NCI-H1105 (cell line): ENCODE results near the gene GBX1.

Experiments used
- DNase-seq: peaks from one replicate; lab custom pipeline; 2025; lab: John Stamatoyannopoulos, UW

GBX1 gene

DNA sequence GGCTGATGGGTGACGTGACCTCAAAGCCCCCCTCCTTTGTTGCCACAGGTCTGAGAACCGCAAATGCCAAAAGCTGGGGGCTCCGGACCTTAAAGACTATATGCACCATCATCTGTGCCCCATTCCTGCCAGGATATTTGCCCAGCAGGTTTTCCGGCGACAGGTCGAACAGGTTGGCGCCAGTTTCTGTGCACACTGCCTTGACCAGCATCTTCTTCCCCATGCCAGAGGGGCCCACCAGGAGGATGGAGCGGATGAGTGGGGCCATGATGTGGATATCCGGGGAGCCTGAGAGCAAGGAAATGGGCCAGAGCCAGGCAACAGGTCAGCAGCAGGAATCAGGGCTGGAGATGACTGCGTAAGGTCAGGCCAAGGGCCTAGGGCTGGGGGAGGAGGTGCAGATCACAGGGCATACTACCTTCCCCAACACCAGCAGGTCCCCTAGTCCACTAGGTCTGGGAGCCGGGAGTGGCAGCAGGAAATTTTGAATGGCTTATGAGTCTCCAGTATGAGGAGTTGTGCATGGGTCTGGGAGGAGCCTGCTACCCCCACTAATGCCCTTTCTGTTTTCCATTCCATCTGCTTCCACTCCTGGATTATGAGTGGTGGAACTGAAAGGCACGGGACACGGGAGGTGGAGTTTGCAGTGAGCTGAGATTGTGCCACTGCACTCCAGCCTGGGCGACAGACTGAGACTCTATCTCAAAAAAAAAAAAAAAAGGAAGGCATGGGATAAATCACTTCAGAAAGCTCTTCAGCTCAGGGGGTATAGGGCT, 25.9 kb upstream of the GBX1 start:
- no peak for DNase-seq

DNA sequence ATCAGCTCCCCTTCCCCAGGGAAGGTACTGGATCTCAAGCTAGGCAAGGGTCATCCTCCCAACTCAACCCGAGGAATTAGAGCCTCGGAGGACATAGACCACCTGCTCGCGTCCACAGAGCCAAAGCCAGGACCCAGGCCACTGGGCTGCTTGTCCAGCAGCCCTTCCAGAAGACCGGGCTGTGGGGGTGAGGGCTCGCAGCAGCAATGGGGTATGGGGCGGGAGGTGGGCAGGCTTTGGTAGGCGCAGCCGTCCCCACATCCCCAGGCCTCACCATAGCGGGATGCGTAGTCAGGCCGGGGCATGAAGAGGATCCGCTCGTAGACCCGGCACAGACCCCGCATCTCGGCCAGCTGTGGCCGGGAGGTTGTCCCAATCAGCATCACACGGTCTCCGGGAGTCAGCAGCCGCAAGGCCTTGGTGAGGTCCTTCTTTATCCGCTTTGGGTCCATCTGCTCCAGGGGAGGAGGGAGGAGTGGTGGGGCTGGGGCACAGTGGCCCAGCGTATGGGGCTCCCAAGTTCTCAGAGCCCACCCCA, 24.6 kb upstream of the GBX1 start:
- DNase-seq, result no peak

DNA sequence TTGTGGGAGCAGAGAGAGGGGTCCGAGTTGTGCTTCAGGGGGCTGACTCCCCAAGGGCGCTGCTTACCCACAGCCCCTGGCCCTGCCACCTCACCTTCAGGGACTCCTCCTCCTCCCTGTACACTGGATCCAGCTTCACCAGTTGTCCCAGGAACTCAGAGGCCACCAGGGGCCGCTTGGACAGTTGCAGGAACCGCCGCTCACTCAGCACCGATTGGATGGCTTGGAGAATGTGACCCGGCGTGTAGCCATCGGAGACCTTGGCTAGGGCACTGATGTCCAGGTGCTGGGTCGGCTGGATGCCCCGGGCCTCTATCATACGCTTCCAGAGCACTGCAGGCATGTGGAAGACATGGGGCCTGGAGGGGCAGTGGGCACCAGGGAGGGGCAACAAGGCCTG, 24.1 kb upstream of the GBX1 start:
- no peak for DNase-seq

DNA sequence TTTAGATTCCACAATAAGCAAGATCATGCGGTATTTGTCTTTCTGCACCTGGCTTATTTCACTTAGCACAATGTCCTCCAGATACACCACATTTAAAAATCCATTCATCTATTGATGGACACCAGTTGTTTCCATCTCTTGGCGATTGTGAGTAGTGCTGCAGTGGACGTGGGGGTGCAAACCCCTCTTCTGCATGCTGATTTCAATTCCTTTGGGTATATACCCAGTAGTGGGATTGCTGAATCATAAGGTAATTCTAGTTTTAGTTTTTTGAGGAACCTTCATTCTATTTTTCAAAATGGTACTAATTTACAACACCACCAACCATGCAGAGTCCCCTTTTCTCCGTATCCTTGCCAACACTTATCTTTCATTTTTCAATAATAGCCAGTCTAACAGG, 21.5 kb upstream of the GBX1 start:
- DNase-seq, result no peak

DNA sequence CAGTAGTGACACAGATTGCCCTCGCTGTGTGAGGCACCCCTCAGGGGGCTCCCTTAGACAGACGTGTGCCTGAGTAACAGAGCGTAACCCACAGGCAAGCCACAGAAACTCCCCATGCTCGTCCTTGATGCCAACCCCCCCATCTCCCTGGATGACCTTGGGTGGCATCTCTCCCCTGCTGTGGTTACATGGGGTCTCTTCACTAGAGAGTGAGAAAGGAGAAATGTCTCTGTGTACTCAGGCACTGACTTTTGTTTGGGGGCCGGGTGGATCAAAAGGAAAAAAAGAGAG, 20.7 kb upstream of the GBX1 start:
- no peak for DNase-seq

DNA sequence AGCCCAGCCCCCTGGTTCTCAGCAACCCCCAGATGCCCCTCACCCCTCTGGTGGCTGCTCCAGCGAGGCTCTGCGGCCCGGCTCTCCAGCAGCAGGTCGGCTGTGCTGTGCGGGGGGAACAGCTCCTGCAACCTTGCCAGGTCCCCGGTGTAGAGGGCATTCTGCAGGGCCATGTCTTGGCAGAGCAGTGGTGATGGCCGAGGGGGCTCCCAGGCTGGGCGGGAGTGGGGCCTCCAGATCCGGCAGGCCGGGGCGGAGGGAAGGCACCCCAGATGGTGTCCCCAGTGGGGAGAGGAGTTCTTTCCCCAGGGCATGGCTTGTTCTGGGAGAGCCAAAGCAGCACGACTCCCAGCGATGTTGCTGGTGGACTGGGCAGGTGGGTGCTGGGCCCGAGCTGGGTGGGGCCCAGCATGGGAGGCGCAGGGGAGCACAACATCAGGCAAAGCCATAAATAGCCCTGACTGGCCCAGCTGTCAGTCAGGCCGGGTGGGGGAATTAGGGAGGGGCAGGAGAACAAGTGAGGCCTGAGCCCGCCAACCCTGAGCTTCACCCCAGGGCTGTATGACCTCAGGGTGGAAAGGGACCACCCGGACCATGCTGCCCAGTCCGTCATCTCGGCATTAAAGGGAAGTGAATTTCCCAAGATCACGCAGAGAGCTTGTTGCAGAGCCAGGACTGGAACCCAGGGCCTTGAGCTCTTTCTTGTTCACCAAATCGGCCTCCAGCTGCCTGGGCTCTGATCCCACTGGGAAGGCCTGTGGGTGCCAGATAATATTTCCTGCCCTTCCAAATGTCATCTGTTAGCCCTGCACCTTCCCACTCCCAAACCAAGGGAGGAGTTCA, 20.1 kb upstream of the GBX1 start:
- DNase-seq, result no peak

DNA sequence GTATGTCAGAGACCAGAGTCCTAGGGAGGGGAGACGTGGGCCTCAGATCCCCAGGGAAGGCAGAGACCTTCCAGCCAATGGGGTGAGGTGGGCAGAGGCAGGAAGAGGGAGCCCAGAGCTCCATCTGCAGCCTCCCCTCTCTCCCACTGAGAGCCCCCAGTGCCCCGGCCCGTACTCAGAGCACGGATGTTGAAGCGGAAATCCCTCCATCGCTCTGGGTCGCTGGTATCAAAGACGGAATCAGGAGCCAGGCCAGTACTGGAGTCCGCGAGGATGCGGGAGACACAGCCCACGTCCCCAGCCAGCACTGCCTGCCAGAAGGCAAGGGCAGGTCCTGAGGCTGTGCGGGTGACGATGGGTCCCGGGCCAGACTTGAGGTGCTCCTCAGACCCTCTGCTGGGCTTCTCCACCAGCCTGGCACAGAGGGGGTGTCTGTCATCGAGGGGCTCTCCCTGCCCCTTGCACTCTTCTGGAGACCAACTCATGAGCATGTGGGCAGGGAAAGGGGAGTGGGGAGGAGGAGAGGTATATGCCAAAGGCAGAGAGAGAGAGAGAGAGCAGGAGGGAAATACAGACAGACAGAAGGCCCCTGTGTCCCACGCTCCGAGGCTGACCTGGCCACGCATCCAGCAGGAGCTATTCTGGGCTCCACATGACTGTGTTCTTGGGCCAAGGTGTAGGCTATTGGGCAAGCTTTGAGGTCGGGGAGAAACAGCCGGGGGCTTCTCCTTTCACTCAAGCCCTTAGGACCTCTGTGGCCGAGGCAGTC, 19.3 kb upstream of the GBX1 start, which contains the start of gene ASB10:
ASB10 (minus strand) TSS at position 611 of the 769 bp plus-strand sequence; CDS start at position 491, 120 bp downstream.
- no peak for DNase-seq

DNA sequence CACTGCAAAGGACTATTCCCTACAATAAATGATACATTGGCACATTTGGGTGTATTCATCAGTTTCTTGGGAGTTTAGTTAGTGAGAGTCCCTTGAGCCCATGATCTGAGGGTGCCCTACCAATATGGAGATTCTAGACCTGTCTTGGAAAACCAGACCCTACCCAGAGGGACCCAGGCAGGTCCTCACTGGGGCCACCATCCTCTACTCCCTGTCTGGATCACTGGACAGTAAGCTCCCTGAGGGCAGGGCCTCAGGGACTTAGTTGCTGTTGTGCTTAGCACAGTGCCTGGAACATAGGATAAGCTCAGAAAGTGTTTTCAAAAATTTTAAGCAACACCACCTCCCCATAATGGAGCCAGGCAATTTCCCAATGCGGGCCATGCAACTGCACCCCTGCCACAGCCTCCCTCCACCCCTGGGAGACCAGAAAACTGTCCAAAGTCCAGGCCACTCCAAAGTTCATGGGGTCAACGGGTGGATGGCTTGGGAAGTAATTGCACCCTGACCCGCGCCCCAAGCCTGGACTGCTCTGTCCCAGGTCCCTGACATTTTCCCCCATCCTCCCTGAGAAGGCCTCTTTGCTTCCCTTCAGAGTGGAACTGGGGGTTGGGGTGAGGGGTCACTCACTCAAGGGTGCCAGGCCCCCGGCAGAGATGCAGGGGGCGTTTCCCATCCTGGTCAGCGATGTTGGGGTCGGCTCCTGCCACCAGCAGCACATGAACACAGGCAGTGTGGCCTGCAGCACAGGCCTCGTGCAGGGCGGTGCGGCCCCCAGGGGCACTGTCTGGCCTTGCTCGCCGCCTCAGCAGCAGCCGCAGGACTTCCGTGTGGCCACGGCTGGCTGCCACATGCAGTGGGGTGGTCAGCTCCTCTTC, 18.5 kb upstream of the GBX1 start:
- no peak for DNase-seq

DNA sequence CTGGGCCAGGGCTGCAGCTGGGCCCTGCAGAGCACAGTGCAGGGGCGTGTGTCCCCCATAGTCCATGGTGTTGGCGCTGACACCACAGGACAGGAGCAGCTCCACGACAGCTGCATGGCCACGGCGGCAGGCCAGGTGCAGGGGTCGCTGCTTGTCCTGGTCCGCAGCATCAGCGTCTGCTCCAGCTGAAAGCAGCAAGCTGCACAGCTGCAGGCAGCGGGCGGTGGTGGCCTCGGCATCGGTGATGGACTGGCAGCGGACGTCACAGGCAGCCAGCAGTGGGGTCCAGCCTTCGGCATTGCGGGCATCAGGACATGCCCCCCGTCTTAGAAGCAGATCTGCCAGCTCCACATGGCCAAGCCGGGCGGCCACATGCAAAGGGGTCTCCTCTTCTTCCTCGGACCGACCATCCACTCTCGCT, 13.5 kb upstream of the GBX1 start:
- no peak for DNase-seq

DNA sequence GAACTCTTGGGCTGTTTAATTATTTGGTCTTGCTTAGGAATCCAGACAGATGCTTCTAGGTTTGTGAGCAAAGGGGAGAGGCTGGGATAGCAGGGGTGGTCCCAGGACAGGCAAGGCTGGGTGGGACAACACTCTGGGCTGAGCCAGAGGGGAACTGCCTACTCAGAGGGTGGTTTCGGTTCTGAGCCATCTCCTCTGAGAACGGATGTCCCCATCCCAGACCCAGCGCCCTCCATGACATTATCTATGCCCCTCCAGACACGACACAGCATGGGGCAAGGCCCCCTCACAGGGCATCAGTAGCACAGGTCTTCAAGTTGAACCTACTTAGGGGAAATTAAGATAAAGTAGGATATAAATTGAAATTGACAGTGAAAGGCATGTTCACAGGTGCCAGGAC, 12.5 kb upstream of the GBX1 start:
- no peak for DNase-seq

DNA sequence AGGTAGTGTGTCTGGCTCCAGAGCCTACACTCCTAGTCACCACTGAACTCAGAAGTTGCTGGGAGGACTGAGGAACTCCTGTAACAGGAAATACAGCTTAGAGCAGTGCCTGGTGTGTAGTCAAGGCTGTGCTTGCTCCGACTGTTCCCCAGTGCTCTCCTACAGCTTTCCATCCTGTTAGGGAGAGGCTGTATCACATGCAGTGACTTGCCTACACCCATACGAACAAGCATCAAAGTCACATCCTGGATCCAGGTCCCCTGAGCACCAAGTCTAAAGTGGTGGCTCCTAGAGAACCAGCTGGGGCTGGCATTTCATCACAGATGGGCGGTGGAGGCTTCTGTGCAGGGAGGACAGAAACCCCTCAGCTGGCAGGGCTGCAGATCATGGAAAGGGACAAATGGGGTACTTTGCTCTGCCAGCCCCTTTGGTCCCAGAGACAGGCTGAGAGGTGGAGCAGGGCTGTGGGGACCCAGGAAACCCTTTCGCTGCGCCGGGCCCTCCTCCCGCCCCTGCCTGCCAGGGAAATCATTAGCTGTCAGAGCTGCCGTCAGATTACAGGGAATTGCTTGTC, 11.9 kb upstream of the GBX1 start:
- no peak for DNase-seq

DNA sequence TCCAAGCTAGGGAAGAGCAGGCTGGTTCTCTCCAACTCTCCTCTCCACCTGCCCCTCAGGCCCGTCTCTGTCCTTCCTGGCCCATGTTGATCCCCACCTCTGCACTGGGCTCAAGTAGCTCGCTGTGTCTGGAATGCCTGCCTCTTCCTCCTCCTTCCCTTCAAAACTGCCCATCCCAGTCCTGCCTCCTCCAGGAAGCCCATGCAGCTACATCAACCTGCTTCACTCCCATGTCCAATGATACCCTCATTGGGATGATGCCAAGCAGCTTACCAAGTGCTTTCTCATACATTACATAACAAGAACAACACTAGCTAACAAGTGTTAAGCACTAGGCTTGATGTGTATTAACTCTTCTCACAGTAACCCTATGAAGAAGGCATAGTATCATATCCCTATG, 11.3 kb upstream of the GBX1 start:
- no peak for DNase-seq

DNA sequence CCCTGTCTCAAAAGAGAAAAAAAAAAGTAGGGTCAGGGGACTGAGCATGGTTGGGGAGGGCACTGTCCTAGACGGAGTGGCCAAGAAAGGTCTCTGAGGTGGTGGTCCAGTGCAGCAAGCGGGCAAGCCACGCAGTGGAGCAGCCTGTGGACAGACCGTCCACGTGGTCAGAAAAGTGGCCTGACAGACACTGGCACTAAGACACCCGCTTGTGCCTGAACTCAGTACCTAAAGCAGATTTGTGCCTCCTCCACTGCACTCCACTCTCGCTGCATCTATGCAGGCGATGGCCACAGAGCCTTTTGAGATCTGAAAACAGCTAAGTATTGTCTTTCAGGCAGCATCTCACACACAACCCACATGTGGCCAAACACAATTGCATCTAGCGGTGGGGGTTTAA, 10.7 kb upstream of the GBX1 start:
- DNase-seq, result no peak

DNA sequence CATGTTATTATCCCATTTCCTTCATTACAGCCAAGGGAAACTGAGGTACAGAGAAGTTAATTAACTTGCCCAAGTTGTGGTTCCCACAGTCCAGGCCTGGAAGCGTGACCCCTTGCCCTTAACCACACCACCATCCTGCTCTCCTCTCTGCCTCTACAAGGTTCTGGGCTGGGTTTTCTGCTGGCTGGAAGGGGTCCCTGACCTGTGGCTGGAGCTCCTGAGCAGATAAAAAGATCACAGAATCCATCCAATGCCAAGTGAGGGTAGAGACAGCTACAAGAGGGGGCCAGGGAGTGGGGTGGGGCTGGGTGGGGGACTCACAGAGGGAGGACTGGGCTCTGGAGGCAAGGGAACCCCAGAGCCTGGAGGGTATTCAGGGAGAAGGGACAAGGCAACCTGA, 9.8 kb upstream of the GBX1 start:
- no peak for DNase-seq

DNA sequence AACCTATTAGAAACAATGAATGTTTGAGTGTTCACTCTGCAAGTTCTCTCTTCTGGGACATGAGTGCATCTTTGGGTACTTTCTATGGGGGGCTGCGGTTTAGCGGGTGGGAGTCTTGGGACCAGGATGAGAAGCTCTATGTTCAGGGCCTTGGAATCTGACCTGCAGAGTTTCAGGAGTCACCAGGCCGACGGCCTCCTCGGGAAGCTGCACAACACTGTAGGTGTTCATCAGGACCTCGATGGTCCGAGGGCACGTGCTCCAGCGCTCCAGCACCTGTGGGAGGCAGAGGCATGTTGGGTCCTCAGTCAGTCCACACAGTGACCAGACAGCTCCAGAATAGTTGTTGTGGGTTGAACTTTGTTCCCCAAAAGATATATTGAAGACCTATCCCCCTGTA, 8.9 kb upstream of the GBX1 start:
- no peak for DNase-seq

DNA sequence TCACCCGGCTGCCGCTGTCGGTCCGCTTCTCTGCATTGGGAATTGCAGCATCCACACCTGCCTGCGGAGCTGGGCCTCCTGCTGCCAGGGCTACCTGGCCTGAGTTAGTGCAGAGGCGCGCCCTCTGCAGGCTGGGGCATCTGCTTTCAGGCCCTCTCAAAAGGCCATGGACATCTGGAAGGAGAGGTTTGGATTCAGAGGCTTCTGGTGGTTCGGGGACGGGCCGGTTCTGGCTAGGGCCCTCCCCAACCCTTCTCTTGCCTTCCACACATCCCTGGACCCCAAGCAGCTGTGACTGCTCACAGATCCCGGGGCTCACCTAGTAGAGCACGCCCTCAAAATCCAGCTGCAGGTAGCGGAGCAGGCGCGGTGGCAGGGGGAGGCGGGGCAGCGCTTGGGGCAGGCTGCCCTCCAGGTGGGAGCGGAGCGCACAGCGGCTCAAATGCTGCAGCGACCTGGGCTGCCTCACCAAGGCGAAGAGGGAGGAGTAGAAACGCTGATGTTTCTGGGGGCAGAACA, 8.4 kb upstream of the GBX1 start:
- DNase-seq, result no peak

DNA sequence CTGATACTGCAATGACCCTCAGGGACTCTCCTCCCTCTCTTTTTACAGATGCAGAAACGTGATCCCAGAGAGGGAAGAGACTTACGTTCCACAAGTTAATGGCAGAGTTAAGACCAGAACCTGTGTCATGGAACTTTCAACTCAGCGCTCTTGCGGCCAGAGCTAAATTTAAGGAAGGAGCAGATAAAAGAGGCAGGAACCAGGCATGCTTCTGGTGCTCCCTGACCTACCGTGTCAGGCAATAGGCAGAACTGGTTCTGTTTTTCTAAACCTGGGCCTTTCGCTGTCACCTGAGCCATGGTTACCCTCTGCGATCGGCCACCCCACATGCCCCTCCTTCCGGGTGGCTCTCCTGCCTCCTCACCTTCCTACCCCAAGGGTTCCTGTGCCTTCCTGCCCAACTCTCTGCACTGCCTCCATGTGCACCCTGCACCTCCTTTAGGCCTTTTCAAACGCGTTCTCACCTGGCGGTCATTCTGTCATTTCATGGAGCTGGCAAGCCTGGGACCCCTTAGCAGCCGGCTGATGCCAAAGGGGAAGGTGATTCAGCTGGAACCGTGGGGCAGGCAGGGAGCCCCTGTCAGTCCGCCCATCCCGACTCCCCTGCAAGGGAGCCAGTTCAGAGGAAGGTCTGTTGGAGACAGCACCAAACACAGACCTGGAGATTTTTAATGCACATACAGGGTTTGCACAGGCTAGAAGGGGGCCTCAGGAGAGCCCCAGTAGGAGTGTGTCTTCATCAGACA, 7.7 kb upstream of the GBX1 start:
- no peak for DNase-seq

DNA sequence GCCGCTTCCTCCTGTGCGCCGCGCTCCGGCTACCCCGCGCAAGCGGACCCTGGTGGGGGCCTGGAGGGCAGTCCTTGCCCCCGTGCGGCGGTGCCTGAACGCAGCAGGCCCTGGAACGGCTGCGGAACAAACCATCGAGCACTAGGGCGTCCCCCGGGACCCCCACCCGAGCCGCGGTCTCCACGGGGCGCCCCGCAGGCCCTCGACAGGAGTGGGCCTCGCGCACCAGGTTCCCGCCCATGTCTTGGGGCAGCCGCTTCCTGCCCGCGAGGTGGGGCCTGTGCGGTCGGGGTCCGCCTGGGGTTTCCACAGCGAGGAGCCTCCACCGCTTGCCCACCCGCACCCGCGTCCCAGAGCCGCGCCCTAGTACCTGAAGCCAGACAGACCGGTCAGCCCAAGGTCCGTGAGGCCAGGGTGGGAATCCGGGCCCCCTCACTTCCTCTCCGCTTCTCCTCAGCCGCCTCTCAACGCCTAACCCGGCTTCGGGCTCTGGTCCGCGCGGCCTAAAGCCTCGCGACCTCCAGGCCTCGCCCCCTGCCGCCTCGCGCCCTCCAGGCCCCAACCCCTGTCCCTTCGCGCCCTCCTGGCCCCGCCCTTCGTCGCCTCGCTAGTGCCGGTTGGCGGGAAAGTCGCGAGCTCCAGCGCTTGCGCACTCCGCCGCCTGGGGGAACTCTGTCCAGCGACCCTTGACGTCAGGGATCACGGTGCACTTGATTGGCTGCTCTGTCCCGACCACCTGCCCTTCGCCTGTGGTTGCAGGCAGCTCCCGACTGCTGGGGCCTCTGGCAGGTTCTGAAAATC, 7.0 kb upstream of the GBX1 start:
- no peak for DNase-seq
